GM19193 (cell line): Measurements from ENCODE around the gene ARHGEF39.
A peak's percentile ranks its signal among the peaks of the same experiment; 100 is the strongest.

ENCODE experiments used
- POLR2A ChIP-seq: IDR thresholded peaks from 4 replicates; pipeline ENCODE4 v1.6.1; 2011; ENCODE audit not compliant: insufficient read depth, insufficient read length; ENCODE audit errors: extremely low read depth

The ARHGEF39 gene

GRCh38 chr9:35697486-35697885 is 32.5 kb upstream of the ARHGEF39 start:
- TF ChIP-seq POLR2A, result no peak

DNA sequence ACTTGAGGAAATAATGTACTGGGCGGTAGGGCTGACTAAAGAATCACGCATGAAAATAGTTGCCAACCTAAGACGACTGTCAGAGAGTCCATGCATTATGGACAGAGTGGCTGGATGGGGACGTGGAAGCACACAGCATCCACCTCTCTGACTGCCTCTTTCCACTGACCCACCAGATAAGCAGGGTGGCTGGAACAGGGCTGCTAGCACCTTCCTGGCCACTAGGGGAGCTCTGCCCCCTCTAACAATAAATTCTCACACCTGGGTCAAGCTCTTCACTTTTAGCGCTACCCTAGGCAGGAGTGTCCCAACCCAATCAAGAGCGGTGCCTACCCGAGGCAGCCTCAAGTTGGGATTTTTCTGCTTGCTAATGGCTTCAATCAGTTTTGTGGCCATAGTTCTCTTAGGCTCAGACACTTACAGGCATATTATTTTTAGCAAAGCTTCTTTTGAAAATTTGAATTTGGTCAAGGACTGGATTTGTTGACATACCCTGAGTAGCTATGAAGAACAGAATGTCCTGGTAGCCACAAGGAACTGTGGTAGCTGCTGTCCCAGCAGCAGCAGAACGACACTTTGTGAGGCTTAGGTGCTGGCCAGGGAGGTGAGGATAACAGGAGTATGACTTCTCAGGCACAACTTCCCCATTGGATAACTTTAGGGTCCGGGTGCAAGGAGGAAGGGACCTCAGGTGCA is 31.7 kb upstream of the ARHGEF39 start:
- no peak for TF ChIP-seq POLR2A

DNA sequence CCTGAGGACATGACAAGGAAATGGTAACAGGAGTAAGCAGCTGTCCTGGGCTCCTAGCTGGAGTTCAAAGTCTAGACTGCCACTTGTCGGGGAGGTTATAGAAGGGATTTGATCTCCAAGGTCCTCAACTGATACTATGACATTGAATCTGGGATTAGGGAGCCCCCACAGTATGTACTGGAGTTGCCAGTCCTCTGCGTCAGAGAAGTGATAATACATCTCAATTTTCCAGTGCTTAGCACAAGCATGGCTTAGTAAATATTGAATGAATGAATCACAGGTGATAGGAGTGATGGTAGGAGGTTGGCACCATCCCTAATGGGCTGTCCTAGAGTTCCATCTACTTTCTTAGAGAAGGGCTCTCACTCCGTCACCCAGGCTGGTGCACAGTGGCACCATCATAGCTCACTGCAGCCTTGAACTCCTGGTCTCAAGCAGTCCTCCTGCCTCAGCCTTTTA is 31.0 kb upstream of the ARHGEF39 start:
- TF ChIP-seq POLR2A, result no peak

- no peak for TF ChIP-seq POLR2A
Observed at GRCh38 chr9:35691757-35692301, 26.8 kb upstream of the ARHGEF39 start.

DNA sequence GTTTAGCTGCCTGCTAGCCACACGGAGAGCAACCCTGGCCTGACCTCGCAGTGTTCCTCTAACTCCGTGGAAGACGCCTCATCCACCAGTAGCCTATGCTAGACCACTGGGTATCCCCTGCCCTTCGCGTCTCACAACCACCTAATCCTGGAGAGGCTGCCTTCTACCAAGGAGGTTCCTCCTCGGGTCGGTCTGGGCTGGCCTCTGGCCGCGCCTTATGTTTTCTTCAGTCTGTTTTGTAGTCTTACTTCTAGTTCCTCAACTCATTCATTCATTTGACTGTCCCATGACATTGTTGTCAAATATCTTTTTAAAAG is 26.3 kb upstream of the ARHGEF39 start:
- no peak for TF ChIP-seq POLR2A

DNA sequence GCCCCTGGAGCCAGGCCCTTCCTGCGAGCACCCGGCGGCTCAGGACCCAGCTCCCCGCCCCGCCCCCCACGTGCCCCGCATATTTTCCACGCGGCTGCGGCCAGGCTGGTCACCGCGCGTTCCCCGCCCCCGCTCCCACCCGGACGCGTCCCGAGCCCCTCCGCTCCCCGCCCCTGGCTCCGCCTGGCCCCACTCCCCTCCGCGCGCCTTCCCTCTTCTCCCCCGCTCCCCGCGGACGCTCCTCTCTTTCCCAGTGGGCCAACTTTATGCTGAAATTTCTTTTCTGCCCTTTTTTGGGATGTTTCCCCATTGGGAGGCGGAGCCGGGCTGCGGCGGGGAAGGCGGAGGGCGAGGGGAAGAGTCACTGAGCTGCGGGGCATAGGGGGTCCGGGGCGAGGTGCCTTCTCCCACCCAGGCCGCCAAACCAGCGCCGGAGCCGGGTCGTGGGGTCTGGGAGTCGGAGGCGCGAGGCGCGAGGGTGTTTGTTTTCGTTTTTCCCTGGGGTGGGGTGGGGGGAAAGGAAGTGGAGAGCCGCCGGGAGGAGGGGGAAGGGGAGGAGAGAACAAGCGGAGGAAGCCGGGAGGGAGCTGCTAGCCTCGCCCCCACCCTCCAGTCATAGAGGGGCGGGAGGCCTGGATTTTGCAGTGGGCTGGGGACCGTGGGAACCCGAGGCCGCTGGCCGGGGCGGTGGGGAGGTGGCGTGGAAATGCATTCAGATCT is 25.8 kb upstream of the ARHGEF39 start:
- TF ChIP-seq POLR2A, result no peak

DNA sequence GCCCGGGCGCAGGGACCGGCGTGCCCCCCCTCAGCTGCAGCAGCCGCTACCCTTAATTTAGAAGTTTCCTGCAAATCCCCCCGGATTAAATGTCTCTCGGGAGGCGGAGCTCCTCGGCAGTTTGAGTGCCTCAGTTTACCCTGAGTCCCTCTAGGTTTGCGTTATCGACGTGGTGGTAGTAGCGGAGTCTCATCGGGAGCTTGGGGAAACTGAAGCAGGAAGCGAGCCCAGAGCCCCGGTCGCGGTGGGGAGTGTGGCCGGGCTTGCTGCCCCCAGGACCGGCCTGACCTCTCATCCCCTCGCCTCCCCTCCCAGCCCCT is 25.3 kb upstream of the ARHGEF39 start:
- TF ChIP-seq POLR2A, result no peak

DNA sequence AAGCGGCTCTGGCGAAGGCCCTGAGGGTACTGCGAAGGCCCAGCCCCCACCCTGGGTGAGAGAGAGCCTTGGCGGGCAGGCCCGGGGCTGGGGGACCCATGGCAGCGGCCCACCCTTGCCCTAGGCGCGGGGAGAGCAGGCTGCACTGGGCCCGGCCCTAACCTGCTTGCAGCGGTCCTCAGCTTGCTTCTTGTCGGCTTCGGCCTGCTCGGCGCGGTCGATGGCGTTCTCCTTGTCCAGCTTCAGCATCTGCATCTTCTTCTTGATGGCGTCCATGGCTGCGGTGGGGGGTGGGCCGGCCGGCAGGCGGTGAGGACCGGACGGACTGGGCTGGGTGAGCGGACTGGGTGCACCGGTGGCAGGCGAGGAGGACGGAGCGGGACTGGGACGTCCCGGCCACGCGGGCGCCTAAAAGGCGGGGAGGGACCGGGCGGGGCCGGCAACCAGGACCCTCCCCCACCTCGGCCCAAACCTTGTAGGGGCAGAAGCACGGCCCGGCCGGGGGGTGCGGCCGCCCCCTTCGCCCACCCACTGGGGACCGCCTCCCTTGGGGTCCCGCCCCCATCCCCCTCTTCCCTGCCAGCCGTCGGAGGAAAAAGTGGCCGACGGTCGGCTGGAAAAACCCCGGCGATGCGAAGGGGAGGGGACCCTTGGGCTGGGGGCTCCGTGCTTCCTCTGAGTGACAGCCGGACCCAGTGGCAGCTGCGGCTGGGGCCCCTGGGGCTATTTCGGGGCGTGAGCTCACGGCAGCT is 24.7 kb upstream of the ARHGEF39 start, which contains the start of gene TPM2:
Gene TPM2 (minus strand): TSS at position 384 of the 752 bp plus-strand sequence. CDS start 108 bp downstream, at position 276.
- TF ChIP-seq POLR2A, result peak; percentile 59

GRCh38 chr9:35688558-35689541 is 23.9 kb upstream of the ARHGEF39 start:
- TF ChIP-seq POLR2A, result no peak

- TF ChIP-seq POLR2A, result no peak
Observed at GRCh38 chr9:35687972-35688557, 23.1 kb upstream of the ARHGEF39 start.

- TF ChIP-seq POLR2A, result no peak
Observed at GRCh38 chr9:35687306-35687705, 22.3 kb upstream of the ARHGEF39 start.

GRCh38 chr9:35686222-35687203 is 21.5 kb upstream of the ARHGEF39 start:
- no peak for TF ChIP-seq POLR2A

GRCh38 chr9:35685506-35685905 is 20.5 kb upstream of the ARHGEF39 start:
- TF ChIP-seq POLR2A, result no peak

DNA sequence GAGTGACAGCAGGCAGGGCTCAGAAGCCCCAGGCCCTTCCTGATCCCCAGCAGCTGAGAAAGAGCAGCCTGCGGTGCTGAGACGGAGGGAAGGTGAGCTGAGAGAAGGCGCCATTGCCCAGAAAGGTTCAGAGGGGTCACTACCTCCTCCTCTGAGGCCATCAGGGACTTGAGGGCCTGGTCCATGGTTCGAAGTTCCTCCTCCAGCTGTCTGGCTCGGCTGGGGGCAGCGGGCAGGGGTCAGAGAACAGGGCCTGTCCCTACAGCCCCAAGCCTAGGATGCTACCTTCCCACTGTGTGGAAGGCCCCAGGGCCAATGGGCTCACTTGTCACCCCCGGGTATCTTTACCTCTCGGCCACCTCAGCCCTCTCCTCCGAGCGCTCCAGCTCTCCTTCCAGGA is 19.9 kb upstream of the ARHGEF39 start:
- TF ChIP-seq POLR2A, result no peak

DNA sequence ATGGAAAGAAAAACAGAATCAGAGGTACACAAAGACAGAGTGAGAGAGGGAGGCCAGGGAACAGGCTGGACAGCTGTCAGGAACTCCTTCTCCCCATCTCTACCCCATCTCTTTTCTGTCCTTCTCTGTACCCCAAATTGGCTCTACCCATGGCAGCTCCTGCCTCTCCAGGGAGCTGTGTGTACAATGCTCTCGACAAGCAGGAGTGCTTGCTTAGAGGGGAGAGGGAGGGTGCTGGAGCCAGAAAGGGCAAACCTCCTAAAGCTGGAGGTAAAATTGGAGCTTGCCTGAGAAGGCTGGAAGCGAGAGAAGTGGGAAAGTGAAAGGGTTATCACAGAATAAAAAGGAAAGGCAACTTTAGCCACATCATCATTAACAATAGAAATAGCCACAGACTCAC is 18.3 kb upstream of the ARHGEF39 start:
- no peak for TF ChIP-seq POLR2A
